NCI-H748 (cell line): Measurements from ENCODE around the gene LYRM4.

Experiments
- DNase-seq: peaks from one replicate; lab custom pipeline; 2025; ENCODE audit not compliant: unreplicated experiment; lab: John Stamatoyannopoulos, UW

The LYRM4 gene

GRCh38 chr6:5206920-5207561 is 53.7 kb downstream of the LYRM4 start:
- no peak for DNase-seq

DNA sequence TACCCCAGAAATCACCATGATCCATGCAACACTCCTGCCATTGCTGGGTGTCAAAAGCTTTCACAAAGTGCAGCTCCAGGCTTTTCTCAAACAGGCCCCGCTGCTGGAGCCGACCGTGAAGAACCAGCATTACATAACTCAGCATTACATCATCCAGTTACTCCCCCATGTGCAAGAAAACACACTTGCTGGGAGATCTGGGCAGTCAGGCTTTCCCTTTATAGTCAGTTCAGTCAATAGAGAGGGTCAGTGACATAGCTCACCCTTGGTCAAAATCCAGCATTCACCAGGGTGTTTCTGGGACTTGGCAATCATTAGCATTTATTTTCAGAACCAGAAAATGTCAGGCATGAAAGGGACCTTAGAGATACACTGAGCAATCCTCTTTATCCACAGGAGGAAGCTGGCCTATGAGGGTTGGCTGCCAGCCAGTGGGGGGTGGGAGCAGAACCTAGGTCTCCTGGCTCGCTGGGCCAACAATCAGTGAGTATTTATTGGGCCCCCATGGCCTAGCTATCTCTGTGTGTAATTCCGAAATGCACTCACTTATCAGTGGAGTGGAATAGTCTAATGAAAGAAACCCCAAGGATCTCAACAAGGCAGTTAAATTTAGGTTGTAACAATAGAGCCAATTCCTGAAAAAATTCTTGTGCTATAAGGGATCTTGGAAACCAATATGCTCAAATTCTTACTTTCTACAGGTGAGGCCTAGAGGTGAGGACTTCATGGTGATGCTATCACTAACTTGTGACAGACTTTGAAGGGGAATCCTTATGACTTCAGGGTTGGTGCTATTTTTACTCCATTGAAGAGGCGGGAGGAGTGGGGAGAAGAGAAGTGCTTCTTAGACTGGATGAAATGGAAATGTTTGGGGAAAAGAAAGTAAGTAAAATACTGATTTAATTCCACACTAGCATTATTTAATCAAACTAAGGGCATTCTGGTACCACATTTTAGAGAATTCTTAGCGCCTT is 54.6 kb downstream of the LYRM4 start:
- DNase-seq: no peak

DNA sequence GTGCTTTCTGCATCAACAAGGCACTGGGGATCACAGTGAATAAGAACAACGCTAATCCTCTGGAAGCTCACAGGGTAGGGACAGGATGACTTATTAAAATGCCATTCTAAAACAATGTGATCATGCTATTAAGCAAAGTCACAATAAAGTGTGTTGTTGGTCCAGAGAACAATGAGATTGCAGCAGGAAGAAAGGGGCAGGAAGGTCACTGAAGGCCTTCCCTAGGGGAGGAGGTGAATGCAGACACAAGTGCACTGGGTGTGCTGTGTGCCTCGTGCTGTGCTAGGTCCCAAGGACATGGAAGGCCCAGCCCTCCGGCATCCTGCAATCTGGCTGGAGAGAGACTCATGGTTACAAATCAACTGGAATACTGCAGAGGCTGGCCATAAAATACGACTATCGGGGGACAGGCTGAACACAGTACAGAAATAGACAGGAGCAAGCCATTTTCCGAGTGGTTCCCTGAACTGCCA is 55.7 kb downstream of the LYRM4 start:
- DNase-seq: no peak

- DNase-seq: no peak
Observed at GRCh38 chr6:5204376-5204775, 56.4 kb downstream of the LYRM4 start.

- DNase-seq: no peak
Observed at GRCh38 chr6:5203546-5203945, 57.2 kb downstream of the LYRM4 start.

GRCh38 chr6:5202941-5203340 is 57.8 kb downstream of the LYRM4 start:
- no peak for DNase-seq

- no peak for DNase-seq
Observed at GRCh38 chr6:5202206-5202605, 58.5 kb downstream of the LYRM4 start.

DNA sequence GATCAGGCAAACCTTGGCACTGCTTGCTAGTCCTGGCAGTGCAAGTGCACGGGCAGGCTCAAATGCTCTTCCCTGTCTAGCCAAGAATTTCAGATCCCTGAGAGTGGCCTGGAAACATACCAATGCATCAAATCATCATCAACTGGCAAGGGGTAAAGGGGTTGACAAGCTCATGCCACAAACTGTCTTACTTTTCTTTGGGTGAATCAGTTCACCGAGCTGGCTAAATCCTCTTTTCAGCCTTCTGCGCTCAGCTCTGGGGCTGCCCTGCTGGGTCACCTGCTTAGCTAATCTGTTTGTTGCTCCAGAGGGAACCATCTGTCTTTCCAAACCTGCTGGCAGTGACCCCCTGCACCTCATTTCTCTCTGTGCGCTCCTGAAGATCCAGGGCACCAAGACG is 59.5 kb downstream of the LYRM4 start:
- DNase-seq: no peak

DNA sequence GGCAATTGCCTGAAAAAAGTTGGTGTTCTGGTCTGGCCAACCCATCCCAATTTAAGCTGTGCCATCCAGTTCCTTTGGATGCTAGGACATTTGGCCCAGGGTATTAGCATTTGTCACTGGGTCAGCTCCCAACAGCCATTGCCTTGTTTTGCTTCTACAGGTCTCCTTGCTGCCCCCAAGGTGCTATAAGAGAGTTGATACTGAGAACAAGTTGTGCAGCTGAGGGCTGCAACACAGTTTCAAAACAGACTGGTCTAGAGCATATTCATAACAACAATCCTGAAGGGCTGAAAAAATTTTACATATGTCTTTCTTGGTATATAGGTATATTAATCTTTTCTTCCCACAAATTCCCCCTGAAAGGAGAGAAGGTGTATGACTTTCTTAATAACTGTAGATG is 61.0 kb downstream of the LYRM4 start:
- no peak for DNase-seq

GRCh38 chr6:5199283-5199682 is 61.5 kb downstream of the LYRM4 start:
- no peak for DNase-seq

DNA sequence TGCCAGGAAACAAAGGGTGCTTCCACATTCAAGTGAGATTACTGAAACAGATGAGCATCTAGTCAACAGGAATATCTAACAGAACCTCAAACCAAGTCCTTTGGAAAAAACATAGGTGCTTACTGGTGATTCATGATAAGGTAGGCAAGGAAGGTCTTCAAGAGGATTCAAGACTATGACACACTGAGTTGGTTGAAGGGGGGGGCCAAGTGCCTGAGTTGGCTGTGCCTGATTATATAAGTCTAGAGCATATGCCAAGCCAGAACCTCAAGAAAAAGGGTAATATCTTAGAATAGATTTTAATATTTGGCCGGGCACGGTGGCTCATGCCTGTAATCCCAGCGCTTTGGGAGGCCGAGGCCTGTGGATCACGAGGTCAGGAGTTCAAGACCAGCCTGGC is 63.7 kb downstream of the LYRM4 start:
- DNase-seq: no peak

DNA sequence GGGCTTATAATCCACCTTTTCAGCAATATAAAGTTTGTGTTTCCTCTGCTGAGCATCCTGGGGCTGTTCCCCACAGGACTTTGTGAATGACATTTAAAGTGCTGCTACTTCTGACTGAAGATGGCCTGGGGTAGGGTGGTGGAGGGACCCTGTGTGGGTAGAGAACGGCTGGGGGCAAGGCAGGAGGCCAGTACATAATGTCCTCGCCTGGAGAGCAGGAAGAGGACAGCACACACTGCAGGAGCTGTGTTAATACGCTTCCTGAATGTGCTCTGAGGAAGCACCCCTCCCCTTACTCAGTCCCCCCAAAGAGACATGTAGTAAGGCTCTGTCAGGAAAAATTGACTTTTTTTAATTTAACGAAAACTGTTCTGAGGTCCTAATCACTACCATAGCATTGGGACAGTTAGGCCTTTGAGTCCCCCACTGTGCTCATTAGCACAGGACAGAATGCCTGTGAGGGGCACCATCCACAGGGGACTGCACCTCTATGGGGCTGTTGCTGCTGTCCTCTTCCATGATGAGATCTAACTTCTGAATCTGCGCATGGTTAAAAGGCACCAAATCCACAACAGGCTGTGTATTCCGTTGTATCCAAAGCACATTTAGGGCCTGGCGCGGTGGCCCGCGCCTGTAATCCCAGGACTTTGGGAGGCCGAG is 68.5 kb downstream of the LYRM4 start:
- no peak for DNase-seq

GRCh38 chr6:5191722-5192121 is 69.0 kb downstream of the LYRM4 start:
- peak; percentile 21 for DNase-seq

- DNase-seq: no peak
Observed at GRCh38 chr6:5191222-5191621, 69.5 kb downstream of the LYRM4 start.

- DNase-seq: no peak
Observed at GRCh38 chr6:5190507-5190906, 70.2 kb downstream of the LYRM4 start.

- DNase-seq: no peak
Observed at GRCh38 chr6:5188646-5189045, 72.1 kb downstream of the LYRM4 start.

GRCh38 chr6:5184878-5185277 is 75.9 kb downstream of the LYRM4 start:
- no peak for DNase-seq

DNA sequence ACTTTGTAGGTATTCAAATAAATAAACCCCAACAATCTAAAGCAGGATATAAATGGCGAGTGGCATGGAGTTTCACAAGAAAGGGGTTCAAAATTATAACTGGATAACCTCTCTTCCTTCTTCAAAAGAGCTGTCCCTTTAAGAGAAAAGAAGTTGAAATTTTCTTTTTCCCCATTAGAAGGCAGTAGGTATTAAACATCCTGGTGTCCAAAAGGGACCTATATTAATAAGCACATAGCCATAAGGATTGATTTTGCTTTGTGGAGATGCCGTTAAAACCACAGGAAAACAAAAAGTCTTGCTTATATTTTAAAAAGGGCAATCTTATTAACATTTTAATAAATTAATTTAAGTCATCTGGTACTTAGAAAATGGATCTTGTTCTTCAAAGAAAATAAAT is 76.5 kb downstream of the LYRM4 start:
- DNase-seq: no peak

DNA sequence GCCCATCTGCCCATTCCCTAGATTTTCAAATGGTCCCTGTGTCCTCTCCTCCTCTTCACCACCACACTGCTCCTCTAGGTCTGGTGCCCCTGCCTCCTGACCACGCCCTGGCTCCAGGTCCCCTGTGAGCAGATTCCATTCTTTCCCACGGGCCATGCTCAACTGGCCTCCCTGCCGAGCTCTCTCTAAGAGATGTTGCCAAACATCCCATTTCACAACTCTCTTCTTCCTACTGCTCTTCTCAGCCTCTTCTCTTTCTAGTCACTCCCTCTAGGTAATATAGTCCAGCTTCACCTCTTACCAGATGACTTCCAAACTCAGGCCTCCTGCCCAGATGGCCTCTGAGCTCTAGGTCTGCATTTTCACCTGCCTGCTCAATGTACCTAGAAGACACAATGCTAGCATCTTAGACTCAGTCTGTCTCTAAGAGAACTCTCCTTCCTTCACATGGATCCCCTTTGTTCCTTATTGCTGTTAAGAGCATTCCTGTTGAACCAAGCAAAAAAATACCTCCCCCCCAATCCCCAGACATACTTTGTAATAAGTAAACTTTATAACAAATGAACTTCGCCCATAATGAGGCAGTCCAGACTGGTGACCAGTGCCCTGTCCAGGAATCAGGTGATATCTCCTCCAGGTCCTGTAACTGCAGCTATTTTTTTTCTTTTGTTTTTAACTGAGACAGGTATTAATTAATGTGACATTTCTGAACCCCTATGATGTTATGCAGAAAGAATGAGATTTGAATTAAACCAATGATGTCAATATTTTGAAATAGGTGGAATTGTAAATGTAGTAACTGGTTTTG is 79.0 kb downstream of the LYRM4 start:
- no peak for DNase-seq

DNA sequence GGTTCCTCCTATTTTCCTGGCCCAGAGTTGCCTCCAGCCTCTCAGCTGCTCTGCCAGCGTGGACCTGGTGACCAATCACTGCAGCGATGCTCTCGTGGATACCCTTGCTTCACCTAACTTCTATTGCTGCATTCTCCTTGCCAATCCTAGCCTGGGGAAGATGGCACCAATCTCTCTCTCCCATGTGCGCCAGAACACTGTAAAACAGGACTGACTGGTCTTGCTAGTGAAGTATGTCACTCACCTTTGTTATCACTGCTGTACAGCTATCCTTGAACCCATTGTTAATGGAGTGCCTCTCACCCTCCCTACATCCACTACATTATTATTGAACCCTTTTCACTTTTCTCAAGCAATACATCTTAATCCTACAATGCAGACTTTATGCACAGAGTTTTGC is 80.1 kb downstream of the LYRM4 start:
- DNase-seq: peak; percentile 72

DNA sequence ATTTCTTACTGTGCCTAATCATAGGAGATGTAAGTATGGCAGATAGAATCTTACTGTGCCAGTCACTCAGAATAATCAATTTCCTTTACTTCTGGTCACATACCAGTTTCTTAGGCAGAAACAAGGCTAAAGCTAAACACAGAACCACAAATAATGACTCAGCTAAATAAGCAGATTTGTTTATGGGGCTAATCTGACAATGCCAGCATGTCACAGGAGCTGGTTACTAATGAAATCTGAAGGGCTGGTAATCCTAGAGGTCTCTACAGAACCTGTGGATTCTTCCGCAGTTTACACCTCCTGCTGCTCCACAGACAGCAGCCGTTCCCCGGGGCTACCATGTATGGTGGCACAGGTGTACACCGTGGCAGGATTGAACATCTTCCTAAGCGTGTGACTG is 80.8 kb downstream of the LYRM4 start:
- DNase-seq: no peak
